ENCODE results near the gene CCDC148.

The CCDC148 gene

GRCh38 chr2:158142165-158142564, 314.4 kb downstream of the CCDC148 start:
- no peak for TF ChIP-seq CTCF (IDR thresholded peaks at IDR 0.05; ENCODE audit: low read length, missing control alignments)
- no peak overlapping the region for H3K4me3 ChIP-seq (replicated peaks; ENCODE audit: low read depth, low read length)
- no peak for DNase-seq (ENCODE audit: low read depth)

- DNase-seq (ENCODE audit: low read depth) = no peak
- H3K4me3 ChIP-seq (replicated peaks; ENCODE audit: low read depth, low read length) = no peak overlapping the region
- TF ChIP-seq CTCF (IDR thresholded peaks at IDR 0.05; ENCODE audit: low read length, missing control alignments) = no peak
These were observed 316.4 kb downstream of the CCDC148 start for GRCh38 chr2:158140201-158140600.

GRCh38 chr2:158138255-158138654, 318.3 kb downstream of the CCDC148 start:
- H3K4me3 ChIP-seq (replicated peaks; ENCODE audit: low read depth, low read length) = no peak overlapping the region
- no peak for DNase-seq (ENCODE audit: low read depth)
- no peak for TF ChIP-seq CTCF (IDR thresholded peaks at IDR 0.05; ENCODE audit: low read length, missing control alignments)

GRCh38 chr2:158135096-158135495, 321.5 kb downstream of the CCDC148 start:
- DNase-seq (ENCODE audit: low read depth) = no peak
- H3K4me3 ChIP-seq (replicated peaks; ENCODE audit: low read depth, low read length) = no peak overlapping the region
- no peak for TF ChIP-seq CTCF (IDR thresholded peaks at IDR 0.05; ENCODE audit: low read length, missing control alignments)

GRCh38 chr2:158134655-158135054, 321.9 kb downstream of the CCDC148 start:
- no peak for TF ChIP-seq CTCF (IDR thresholded peaks at IDR 0.05; ENCODE audit: low read length, missing control alignments)
- no peak overlapping the region for H3K4me3 ChIP-seq (replicated peaks; ENCODE audit: low read depth, low read length)

GRCh38 chr2:158134055-158134454, 322.5 kb downstream of the CCDC148 start:
- no peak for DNase-seq (ENCODE audit: low read depth)
- no peak for TF ChIP-seq CTCF (IDR thresholded peaks at IDR 0.05; ENCODE audit: low read length, missing control alignments)
- H3K4me3 ChIP-seq (replicated peaks; ENCODE audit: low read depth, low read length) = no peak overlapping the region

More at GRCh38 chr2:158134655-158135054, 321.9 kb downstream of the CCDC148 start:
- no peak for DNase-seq (ENCODE audit: low read depth)

GRCh38 chr2:158131919-158132566, 324.5 kb downstream of the CCDC148 start:
- no peak for DNase-seq (ENCODE audit: low read depth)
- H3K4me3 ChIP-seq (replicated peaks; ENCODE audit: low read depth, low read length) = no peak overlapping the region
- TF ChIP-seq CTCF (IDR thresholded peaks at IDR 0.05; ENCODE audit: low read length, missing control alignments) = no peak

All from fibroblast of pulmonary artery (primary cell).